ENCODE data around the gene FCAMR. TPM values are rescaled to one million over a fixed set of nuclear protein-coding genes. Genes with fewer than 3 reads are reported as not detected.

Gene FCAMR
- total and polyA plus RNA-seq, 2 experiments from 2014 or later: not detected

DNA sequence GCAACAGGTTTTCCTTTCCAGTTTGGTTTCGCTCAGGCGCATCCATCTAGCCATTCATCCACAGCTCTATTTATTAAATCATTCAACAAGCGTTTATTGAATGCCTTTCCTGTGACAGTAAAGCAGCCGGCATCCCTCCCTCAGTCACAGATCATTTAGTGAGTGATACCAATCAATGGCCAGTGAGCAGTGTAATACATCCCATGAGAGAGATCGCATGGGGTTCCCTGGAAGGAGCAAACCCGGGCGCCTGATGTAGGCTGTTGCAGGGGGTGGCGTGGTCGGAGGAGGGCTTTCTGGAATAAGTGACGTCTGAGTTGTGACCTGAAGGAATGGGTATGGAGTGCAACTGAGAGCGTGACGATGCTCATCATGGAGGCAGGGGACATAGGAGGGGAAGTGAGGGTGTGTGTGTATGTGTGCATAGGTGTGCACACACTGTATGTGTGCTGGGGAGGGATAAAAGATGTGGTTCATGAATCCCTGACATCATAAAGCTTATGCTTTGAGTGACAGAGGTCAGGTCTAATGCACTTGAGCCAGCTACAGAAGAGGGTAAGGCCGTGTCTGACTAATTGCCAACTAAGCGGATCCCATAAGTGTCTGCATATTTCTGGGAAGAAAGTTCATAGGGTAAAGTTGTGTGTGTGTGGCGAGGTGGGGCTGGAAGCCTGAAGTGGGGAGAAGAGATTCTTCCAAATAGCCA is 55.1 kb downstream of the FCAMR start (continued):
- TF ChIP-seq EZH2phosphoT487 (IDR thresholded peaks at IDR 0.05; ENCODE audit: unreplicated experiment): no peak
- TF ChIP-seq STAT1 (IDR thresholded peaks at IDR 0.05; ENCODE audit: unreplicated experiment): no peak
- no peak for TF ChIP-seq EZH2 (IDR thresholded peaks at IDR 0.05; ENCODE audit: low read depth, unreplicated experiment)
- TF ChIP-seq ZNF114 (CRISPR knock-in tag; IDR thresholded peaks at IDR 0.05): no peak
- TF ChIP-seq, protein P1, sequence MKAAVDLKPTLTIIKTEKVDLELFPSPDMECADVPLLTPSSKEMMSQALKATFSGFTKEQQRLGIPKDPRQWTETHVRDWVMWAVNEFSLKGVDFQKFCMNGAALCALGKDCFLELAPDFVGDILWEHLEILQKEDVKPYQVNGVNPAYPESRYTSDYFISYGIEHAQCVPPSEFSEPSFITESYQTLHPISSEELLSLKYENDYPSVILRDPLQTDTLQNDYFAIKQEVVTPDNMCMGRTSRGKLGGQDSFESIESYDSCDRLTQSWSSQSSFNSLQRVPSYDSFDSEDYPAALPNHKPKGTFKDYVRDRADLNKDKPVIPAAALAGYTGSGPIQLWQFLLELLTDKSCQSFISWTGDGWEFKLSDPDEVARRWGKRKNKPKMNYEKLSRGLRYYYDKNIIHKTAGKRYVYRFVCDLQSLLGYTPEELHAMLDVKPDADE (IDR thresholded peaks at IDR 0.05): no peak
- TF ChIP-seq, protein P2, sequence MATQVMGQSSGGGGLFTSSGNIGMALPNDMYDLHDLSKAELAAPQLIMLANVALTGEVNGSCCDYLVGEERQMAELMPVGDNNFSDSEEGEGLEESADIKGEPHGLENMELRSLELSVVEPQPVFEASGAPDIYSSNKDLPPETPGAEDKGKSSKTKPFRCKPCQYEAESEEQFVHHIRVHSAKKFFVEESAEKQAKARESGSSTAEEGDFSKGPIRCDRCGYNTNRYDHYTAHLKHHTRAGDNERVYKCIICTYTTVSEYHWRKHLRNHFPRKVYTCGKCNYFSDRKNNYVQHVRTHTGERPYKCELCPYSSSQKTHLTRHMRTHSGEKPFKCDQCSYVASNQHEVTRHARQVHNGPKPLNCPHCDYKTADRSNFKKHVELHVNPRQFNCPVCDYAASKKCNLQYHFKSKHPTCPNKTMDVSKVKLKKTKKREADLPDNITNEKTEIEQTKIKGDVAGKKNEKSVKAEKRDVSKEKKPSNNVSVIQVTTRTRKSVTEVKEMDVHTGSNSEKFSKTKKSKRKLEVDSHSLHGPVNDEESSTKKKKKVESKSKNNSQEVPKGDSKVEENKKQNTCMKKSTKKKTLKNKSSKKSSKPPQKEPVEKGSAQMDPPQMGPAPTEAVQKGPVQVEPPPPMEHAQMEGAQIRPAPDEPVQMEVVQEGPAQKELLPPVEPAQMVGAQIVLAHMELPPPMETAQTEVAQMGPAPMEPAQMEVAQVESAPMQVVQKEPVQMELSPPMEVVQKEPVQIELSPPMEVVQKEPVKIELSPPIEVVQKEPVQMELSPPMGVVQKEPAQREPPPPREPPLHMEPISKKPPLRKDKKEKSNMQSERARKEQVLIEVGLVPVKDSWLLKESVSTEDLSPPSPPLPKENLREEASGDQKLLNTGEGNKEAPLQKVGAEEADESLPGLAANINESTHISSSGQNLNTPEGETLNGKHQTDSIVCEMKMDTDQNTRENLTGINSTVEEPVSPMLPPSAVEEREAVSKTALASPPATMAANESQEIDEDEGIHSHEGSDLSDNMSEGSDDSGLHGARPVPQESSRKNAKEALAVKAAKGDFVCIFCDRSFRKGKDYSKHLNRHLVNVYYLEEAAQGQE (IDR thresholded peaks at IDR 0.05; ENCODE audit: unreplicated experiment): no peak

DNA sequence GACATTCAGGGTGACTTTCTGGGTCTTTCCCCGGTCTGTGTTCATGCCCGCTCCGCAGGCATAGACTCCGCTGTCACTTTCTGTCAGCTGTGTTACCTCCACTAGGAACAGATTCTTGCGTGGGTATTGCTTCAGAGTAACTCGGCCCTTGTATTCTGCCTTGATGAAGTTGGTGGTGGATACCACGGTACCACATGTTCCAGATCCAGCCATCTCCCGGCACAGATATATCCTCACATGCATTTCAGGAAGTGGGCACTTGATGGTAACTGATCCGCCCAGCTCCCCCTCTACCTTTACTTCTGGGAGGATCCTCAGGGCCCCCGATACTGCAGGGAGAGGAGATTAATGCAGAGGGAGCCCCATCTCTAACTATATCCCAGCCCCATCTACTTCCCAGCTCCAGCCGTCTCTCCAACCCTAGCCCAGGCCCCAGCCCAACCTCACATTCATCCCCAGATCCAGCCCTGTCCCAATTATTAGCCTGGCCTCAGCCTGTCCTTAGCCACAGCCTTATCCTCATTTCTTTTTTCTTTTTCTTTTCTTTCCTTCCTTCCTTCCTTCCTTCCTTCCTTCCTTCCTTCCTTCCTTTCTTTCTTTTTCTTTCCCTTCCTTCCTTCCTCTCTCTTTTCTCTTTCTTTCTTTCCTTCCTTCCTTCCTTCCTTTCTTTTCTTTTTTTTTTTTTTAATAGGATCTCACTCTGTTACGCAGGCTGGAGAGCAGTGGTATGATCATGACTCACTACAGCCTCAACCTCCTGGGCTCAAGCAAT is 56.3 kb downstream of the FCAMR start:
- Histone ChIP-seq H3K79me2 (replicated peaks; ENCODE audit: insufficient read depth) (no peaks in the 10 kb centered on the region), H3F3A (replicated peaks; ENCODE audit: low read depth) (peaks cover 6% of the 10 kb centered on the region; the same call in 1 of the 2 replicates), H4K20me1 (replicated peaks; ENCODE audit: insufficient read depth) (no peaks in the 10 kb centered on the region), H3K27ac (ENCODE audit: low read depth) (no peak overlapping the region), H3K4me2 (no peak overlapping the region), H3K4me3 (no peak overlapping the region), H3K4me1 (ENCODE audit: insufficient read depth) (peaks cover under 1% of the 10 kb centered on the region), H2AFZ (no peak overlapping the region), H3K27me3 (ENCODE audit: insufficient read depth) (peaks cover 16% of the 10 kb centered on the region), H3K9me2 (ENCODE audit: insufficient read depth) (no peaks in the 10 kb centered on the region), H3K36me3 (ENCODE audit: insufficient read depth) (no peaks in the 10 kb centered on the region)
- Mint-ChIP-seq H3K4me1 (peaks cover 1% of the 10 kb centered on the region; the same call in 2 of the 3 replicates), H3K27ac (no peak overlapping the region), H3K4me3 (no peak overlapping the region), H3K9me3 (no peaks in the 10 kb centered on the region), H3K27me3 (ENCODE audit: insufficient read depth, low read depth, poor library complexity) (peaks cover 9% of the 10 kb centered on the region), H3K36me3 (ENCODE audit: low read depth) (no peaks in the 10 kb centered on the region)
- ATAC-seq (no peak), DNase-seq (ENCODE audit: low spot score) (no peak)
- TF ChIP-seq, protein P3, sequence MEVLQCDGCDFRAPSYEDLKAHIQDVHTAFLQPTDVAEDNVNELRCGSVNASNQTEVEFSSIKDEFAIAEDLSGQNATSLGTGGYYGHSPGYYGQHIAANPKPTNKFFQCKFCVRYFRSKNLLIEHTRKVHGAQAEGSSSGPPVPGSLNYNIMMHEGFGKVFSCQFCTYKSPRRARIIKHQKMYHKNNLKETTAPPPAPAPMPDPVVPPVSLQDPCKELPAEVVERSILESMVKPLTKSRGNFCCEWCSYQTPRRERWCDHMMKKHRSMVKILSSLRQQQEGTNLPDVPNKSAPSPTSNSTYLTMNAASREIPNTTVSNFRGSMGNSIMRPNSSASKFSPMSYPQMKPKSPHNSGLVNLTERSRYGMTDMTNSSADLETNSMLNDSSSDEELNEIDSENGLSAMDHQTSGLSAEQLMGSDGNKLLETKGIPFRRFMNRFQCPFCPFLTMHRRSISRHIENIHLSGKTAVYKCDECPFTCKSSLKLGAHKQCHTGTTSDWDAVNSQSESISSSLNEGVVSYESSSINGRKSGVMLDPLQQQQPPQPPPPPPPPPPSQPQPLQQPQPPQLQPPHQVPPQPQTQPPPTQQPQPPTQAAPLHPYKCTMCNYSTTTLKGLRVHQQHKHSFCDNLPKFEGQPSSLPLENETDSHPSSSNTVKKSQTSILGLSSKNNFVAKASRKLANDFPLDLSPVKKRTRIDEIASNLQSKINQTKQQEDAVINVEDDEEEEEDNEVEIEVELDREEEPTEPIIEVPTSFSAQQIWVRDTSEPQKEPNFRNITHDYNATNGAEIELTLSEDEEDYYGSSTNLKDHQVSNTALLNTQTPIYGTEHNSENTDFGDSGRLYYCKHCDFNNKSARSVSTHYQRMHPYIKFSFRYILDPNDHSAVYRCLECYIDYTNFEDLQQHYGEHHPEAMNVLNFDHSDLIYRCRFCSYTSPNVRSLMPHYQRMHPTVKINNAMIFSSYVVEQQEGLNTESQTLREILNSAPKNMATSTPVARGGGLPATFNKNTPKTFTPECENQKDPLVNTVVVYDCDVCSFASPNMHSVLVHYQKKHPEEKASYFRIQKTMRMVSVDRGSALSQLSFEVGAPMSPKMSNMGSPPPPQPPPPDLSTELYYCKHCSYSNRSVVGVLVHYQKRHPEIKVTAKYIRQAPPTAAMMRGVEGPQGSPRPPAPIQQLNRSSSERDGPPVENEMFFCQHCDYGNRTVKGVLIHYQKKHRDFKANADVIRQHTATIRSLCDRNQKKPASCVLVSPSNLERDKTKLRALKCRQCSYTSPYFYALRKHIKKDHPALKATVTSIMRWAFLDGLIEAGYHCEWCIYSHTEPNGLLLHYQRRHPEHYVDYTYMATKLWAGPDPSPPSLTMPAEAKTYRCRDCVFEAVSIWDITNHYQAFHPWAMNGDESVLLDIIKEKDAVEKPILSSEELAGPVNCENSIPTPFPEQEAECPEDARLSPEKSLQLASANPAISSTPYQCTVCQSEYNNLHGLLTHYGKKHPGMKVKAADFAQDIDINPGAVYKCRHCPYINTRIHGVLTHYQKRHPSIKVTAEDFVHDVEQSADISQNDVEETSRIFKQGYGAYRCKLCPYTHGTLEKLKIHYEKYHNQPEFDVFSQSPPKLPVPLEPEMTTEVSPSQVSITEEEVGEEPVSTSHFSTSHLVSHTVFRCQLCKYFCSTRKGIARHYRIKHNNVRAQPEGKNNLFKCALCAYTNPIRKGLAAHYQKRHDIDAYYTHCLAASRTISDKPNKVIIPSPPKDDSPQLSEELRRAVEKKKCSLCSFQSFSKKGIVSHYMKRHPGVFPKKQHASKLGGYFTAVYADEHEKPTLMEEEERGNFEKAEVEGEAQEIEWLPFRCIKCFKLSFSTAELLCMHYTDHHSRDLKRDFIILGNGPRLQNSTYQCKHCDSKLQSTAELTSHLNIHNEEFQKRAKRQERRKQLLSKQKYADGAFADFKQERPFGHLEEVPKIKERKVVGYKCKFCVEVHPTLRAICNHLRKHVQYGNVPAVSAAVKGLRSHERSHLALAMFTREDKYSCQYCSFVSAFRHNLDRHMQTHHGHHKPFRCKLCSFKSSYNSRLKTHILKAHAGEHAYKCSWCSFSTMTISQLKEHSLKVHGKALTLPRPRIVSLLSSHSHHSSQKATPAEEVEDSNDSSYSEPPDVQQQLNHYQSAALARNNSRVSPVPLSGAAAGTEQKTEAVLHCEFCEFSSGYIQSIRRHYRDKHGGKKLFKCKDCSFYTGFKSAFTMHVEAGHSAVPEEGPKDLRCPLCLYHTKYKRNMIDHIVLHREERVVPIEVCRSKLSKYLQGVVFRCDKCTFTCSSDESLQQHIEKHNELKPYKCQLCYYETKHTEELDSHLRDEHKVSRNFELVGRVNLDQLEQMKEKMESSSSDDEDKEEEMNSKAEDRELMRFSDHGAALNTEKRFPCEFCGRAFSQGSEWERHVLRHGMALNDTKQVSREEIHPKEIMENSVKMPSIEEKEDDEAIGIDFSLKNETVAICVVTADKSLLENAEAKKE (CRISPR knock-in tag; IDR thresholded peaks at IDR 0.05): no peak
- TF ChIP-seq STAT1 (IDR thresholded peaks at IDR 0.05; ENCODE audit: unreplicated experiment): no peak
- no peak for TF ChIP-seq EZH2phosphoT487 (IDR thresholded peaks at IDR 0.05; ENCODE audit: unreplicated experiment)
- TF ChIP-seq POLR2AphosphoS5 (IDR thresholded peaks at IDR 0.05; ENCODE audit: low read depth): no peak
- no peak for TF ChIP-seq CREB1 (CRISPR knock-in tag; IDR thresholded peaks at IDR 0.05; ENCODE audit: low read depth)
- TF ChIP-seq, protein P1 (IDR thresholded peaks at IDR 0.05): no peak
- no peak for TF ChIP-seq JUNB (IDR thresholded peaks at IDR 0.05; ENCODE audit: unreplicated experiment)
- TF ChIP-seq NANOG (IDR thresholded peaks at IDR 0.05; ENCODE audit: borderline replicate concordance): no peak

Data from GM23338 (cell line).